Adrenal gland (tissue), 12 donors: ENCODE results near the gene MFAP2. TPM values are rescaled to one million over a fixed set of nuclear protein-coding genes. Genes with fewer than 3 reads are reported as not detected.
"Not testable (repeated sequence)": the region's sequence is repeated elsewhere in the genome, so short reads cannot be mapped to it uniquely, and the experiment has no call there.

Experiments
- DNase-seq, 7 donors: peaks; one replicate each; pipeline ENCODE4 v3.0.0-alpha.2; 2019 to 2020
- H3K27ac ChIP-seq, 5 donors: fragments of 200-600 bp; sonication (generic) in 4 of 5; 1 replicate in 3 of 5; 2 replicates in 2 of 5; pipeline versions ENCODE4 v1.5.1 to v1.8.0; 2016 to 2020; ENCODE audit warnings: mild to moderate bottlenecking in 1 of 5
- H3K27me3 ChIP-seq: fragments of 200-600 bp; 2 replicates; pipeline ENCODE4 v1.8.0; 2021
- H3K36me3 ChIP-seq, 2 donors: fragments of 200-600 bp; replicated peaks in 1 of 2; 1 replicate in 1 of 2; 2 replicates in 1 of 2; pipeline versions ENCODE4 v1.5.1 to v1.8.0; 2018 to 2022
- H3K4me1 ChIP-seq, 2 donors: fragments of 200-600 bp; replicated peaks in 1 of 2; 1 replicate in 1 of 2; 2 replicates in 1 of 2; pipeline versions ENCODE4 v1.5.1 to v1.8.0; 2018 to 2021
- H3K4me3 ChIP-seq, 4 donors: fragments of 200-600 bp; sonication (generic) in 3 of 4; one replicate each; pipeline ENCODE4 v1.5.1; 2016 to 2018
- H3K9me3 ChIP-seq, 3 donors: fragments of 200-600 bp; sonication (generic) in 1 of 3; replicated peaks in 1 of 3; 1 replicate in 2 of 3; 2 replicates in 1 of 3; pipeline versions ENCODE4 v1.5.1 to v1.8.0; 2016 to 2021
- POLR2A ChIP-seq, 2 donors: fragments of 450-650 bp; IDR thresholded peaks; one replicate each; pipeline ENCODE4 v1.6.1; 2017; ENCODE audit warnings: antibody characterized with exemption in 2 of 2, mild to moderate bottlenecking in 2 of 2, moderate library complexity in 1 of 2
- WGBS, 4 donors: extraction: QIAGEN DNeasy Blood & Tissue Kit in 2 of 4; methylation state at CpG; one replicate each; pipeline versions ENCODE4 v1.1.5 to v1.1.7; 2013 to 2017; 5-methylcytosine and 5-hydroxymethylcytosine counted together
- intact Hi-C, 2 donors: fragments of 100-400 bp; cut with DNase I; formaldehyde crosslinking; loops; one replicate each; pipeline versions ENCODE4 v1.14.1 to v1.15.0; 2022 to 2023
- polyA plus RNA-seq, 3 donors: library from polyadenylated mRNA; stranded (reverse); fragments of 200-250 nt in 2 of 3; fragments of 350-450 nt in 1 of 3; fragmentation: Illumina TruSeq in 1 of 3; extraction: RNeasy Lipid Tissue Mini Kit (QIAGEN cat#74804) in 1 of 3; gene quantifications; one replicate each; pipeline ENCODE4 v1.2.3, GENCODE V29; 2013 to 2014
- total RNA-seq, 9 donors: library from RNA; depleted of rRNA in 4 of 9; stranded (reverse); fragments of >200 nt in 4 of 9; fragments of 120-200 nt in 1 of 9; fragmentation: NEBNext Ultra II Directional in 1 of 9; extraction: Animal tissue kit (Norgen Biotek cat#: 25700) in 1 of 9; gene quantifications; one replicate each; pipeline versions ENCODE4 v1.1.0 to v1.2.4, GENCODE V29; 2013 to 2023
- TF ChIP-seq, protein P1 (sequence below), 6 experiments: fragments of 450-650 bp in 4 of 6; fragments of 200-600 bp in 2 of 6; sonication (generic) in 1 of 6; IDR thresholded peaks; 1 replicate in 5 of 6; 2 replicates in 1 of 6; pipeline versions ENCODE4 v1.5.1 to v1.8.0; 2016 to 2021; ENCODE audit warnings: antibody characterized with exemption in 6 of 6, mild to moderate bottlenecking in 2 of 6, moderate library complexity in 1 of 6
- donor health status: healthy with polysubstance abuse.
- donor health status: Bipolar disorder and iron deficiency.
- donor health status: DM: yes; HTN: yes; CAD: no.
- donor health status: DM: no; HTN: no; CAD: no.
- donor health status: DM: no; HTN: no; CAD: no.
- donor health status: DM: yes; HTN: yes; CAD: no.

MFAP2 gene
- total and polyA plus RNA-seq, 12 donors: 0.79 to 17.7 (median 4.5) TPM

DNA sequence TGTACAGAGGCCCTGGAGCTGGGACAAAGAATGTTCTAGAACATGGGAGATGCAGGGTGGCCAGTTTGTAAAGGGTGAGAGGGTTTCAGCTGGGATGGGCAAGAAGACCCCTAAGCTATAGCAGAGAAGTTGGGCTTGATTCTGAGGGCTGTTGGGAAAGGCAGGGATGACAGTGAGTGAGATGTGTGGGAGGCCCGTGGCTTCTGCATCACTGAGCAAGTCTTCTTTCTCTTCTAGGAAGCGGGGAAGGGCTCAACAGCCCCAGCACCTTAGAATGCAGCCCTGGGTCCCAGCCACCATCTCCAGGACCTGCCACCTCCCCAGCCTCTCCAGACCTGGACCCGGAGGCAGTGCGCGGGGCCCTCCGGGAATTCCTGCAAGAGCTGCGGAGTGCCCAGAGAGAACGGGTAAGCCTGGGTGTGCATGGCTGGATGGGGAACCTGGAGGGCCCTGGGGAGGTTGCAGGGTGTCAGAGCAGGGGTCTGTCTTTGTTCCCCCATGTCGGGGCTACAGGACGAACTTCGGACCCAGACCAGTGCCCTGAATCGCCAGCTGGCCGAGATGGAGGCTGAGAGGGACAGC lies 14.8 kb downstream of the MFAP2 start:
- TF ChIP-seq, protein P1, sequence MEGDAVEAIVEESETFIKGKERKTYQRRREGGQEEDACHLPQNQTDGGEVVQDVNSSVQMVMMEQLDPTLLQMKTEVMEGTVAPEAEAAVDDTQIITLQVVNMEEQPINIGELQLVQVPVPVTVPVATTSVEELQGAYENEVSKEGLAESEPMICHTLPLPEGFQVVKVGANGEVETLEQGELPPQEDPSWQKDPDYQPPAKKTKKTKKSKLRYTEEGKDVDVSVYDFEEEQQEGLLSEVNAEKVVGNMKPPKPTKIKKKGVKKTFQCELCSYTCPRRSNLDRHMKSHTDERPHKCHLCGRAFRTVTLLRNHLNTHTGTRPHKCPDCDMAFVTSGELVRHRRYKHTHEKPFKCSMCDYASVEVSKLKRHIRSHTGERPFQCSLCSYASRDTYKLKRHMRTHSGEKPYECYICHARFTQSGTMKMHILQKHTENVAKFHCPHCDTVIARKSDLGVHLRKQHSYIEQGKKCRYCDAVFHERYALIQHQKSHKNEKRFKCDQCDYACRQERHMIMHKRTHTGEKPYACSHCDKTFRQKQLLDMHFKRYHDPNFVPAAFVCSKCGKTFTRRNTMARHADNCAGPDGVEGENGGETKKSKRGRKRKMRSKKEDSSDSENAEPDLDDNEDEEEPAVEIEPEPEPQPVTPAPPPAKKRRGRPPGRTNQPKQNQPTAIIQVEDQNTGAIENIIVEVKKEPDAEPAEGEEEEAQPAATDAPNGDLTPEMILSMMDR (IDR thresholded peaks at IDR 0.05): no peak
- TF ChIP-seq POLR2A (IDR thresholded peaks at IDR 0.05): no peak
- WGBS, 4 donors: 88 to 96% (median 95%) methylated on average over 6 to 13 of the region's 13 CpGs
- H3K27me3 ChIP-seq: no peaks in the 10 kb centered on the region
- peaks cover 0 to 13% of the 10 kb centered on the region in 2 donors for H3K36me3 ChIP-seq
- peaks cover 6 to 18% of the 10 kb centered on the region in 2 donors for H3K4me1 ChIP-seq
- H3K27ac ChIP-seq: no peak overlapping the region
- DNase-seq: no peak
- H3K4me3 ChIP-seq: no peak overlapping the region
- intact Hi-C loops: loop anchor here in 1 of 2 donors (5.0 kb wide), 1 partner anchor 72 kb away; no protein-coding TSS in a partner anchor
- H3K9me3 ChIP-seq: no peaks in the 10 kb centered on the region

DNA sequence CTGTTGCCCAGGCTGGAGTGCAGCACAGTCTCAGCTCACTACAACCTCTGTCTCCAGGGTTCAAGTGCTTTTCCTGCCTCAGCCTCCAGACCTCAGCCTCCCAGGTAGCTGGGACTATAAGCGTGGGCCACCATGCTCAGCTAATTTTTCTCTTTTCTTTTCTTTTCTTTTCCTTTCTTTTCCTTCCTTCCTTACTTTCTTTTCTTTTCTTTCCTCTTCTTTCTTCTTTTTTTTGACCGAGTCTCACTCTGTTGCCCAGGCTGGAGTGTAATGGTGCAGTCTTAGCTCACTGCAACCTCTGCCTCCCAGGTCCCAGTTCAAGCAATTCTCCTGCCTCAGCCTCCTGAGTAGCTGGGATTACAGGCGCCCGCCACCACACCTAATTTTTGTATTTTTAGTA lies 16.3 kb downstream of the MFAP2 start:
- H3K4me1 ChIP-seq: peaks cover 6 to 23% of the 10 kb centered on the region in 2 donors
- DNase-seq, H3K27me3 ChIP-seq, intact Hi-C loops, H3K9me3 ChIP-seq, H3K27ac ChIP-seq, H3K4me3 ChIP-seq: not testable (repeated sequence)
- WGBS, 4 donors: 94 to 99% (median 96%) methylated on average over 4 of the region's 4 CpGs
- H3K36me3 ChIP-seq: peaks cover 0 to 13% of the 10 kb centered on the region in 2 donors

DNA sequence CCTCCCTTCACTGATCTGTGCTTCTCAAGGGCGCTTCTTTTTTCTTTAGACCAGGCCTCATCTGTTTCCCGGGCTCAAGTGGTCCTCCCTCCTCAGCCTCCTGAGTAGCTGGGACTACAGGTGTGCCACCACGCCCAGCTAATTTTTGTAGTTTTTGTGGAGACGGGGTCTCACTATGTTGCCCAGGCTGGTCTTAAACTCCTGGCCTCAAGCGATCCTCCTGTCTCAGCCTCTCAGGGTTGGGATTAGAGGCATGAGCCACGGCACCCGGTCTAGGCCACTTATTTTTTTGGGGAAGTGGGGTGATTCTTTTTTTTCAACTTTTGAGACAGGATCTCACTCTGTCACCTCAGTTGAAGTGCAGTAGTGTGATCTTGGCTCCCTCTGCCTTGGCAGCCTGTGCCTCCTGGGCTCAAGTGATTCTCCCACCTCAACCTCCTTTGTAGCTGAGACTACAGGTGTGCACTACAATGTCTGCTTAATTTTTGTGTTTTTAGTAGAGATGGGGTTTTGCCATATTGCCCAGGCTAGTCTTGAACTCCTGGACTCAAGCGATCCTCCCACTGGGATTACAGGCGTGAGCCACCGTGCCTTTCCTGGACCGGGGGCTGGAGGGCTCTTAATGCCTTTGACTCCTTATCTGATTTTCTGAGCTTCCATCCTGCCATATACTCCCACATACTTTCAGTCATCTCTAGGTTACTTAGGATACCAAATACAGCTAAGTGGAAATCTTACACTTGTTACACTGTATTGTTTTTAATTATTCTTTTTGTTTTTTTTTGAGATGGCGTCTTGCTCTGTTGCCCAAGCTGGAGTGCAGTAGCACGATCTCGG lies 18.9 kb downstream of the MFAP2 start:
- WGBS, 4 donors: 87 to 95% (median 90%) methylated on average over 14 of the region's 14 CpGs
- DNase-seq: no peak
- H3K27ac ChIP-seq: peak overlapping the region in 1 of 5 donors; percentile 49
- no peaks in the 10 kb centered on the region for H3K27me3 ChIP-seq
- no peaks in the 10 kb centered on the region for H3K9me3 ChIP-seq
- TF ChIP-seq POLR2A (IDR thresholded peaks at IDR 0.05): no peak
- TF ChIP-seq, protein P1 (IDR thresholded peaks at IDR 0.05): no peak
- intact Hi-C loops: no loop called here
- H3K36me3 ChIP-seq: peaks cover 0 to 8% of the 10 kb centered on the region in 2 donors
- peaks cover 0 to 13% of the 10 kb centered on the region in 2 donors for H3K4me1 ChIP-seq
- peak overlapping the region in 1 of 4 donors; percentile 75 for H3K4me3 ChIP-seq

DNA sequence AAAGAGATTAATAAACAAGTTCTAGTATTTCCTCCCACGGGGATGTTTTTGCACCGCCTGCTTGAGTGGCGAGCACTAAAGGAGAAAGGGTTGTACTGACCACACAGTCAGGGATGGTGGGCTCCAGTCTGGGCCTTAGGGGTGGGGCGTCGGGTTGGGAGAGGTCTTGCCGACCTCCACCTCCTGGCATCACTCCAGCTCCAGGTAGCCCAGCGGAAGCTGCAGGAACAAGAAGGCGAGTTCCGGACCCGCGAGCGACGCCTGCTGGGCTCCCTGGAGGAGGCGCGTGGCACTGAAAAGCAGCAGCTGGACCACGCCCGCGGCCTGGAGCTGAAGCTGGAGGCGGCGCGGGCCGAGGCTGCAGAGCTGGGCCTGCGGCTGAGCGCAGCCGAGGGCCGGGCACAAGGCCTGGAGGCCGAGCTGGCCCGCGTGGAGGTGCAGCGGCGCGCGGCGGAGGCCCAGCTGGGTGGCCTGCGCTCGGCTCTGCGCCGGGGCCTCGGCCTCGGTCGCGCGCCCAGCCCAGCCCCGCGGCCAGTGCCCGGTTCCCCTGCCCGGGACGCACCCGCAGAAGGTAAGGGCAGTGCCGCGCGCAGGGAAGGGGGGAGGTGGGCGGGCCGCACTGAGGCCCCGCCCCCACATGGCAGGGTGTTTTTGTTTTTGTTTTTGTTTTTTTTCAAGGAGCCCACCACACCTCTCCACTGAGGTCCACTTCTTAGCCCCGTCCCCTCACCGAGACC lies 19.7 kb downstream of the MFAP2 start:
- Histone ChIP-seq H3K9me3 (no peaks in the 10 kb centered on the region), H3K4me3 (peak overlapping the region in 1 of 4 donors; percentile 75), H3K27ac (peak overlapping the region in 2 of 5 donors; percentile 49 to 67), H3K27me3 (no peaks in the 10 kb centered on the region), H3K4me1 (peaks cover 0 to 12% of the 10 kb centered on the region in 2 donors), H3K36me3 (peaks cover 0 to 4% of the 10 kb centered on the region in 2 donors)
- intact Hi-C loops: no loop called here
- TF ChIP-seq, protein P1 (IDR thresholded peaks at IDR 0.05): peak; percentile 33 to 75 (median 58)
- no peak for TF ChIP-seq POLR2A (IDR thresholded peaks at IDR 0.05)
- WGBS, 4 donors: 5 to 23% (median 6%) methylated on average over 11 to 57 of the region's 57 CpGs
- peak; percentile 69 to 92 (median 81) for DNase-seq
